Thoracic aorta (tissue), 2 donors: ENCODE measurements around the gene MIEF2. TPM values are rescaled to one million over a fixed set of nuclear protein-coding genes. Genes with fewer than 3 reads are reported as not detected.
"Not testable (repeated sequence)": the region's sequence is repeated elsewhere in the genome, so short reads cannot be mapped to it uniquely, and the experiment has no call there.

ENCODE experiments used
- ATAC-seq: fragments of 150-250 bp; one replicate; pipeline ENCODE4 v1.8.0; 2017; ENCODE audit warnings: low read depth; ENCODE audit not compliant: insufficient number of reproducible peaks, low FRiP score
- DNase-seq: peaks from one replicate; pipeline ENCODE4 v3.0.0-alpha.2; 2020; ENCODE audit warnings: low spot score
- H3K27ac ChIP-seq, 2 donors: fragments of 200-600 bp; sonication (generic); 1 replicate in 1 of 2; 2 replicates in 1 of 2; pipeline ENCODE4 v1.5.1; 2016; ENCODE audit warnings: mild to moderate bottlenecking in 2 of 2, moderate library complexity in 2 of 2
- H3K27me3 ChIP-seq: fragments of 200-600 bp; sonication (generic); replicated peaks from 2 replicates; pipeline ENCODE4 v1.6.0; 2016; ENCODE audit warnings: mild to moderate bottlenecking; ENCODE audit not compliant: insufficient read depth
- H3K36me3 ChIP-seq: fragments of 200-600 bp; sonication (generic); one replicate; pipeline ENCODE4 v1.5.1; 2016
- H3K4me1 ChIP-seq, 2 donors: fragments of 200-600 bp; sonication (generic); 1 replicate in 1 of 2; 2 replicates in 1 of 2; pipeline versions ENCODE4 v1.5.1 to v1.6.0; 2016; ENCODE audit warnings: low read depth in 2 of 2, mild to moderate bottlenecking in 1 of 2; ENCODE audit not compliant: control insufficient read depth in 1 of 2
- H3K4me3 ChIP-seq: fragments of 200-600 bp; sonication (generic); 2 replicates; pipeline ENCODE4 v1.5.1; 2016; ENCODE audit warnings: mild to moderate bottlenecking
- H3K9me3 ChIP-seq: fragments of 200-600 bp; sonication (generic); 2 replicates; pipeline ENCODE4 v1.5.1; 2016
- CTCF ChIP-seq: fragments of 200-600 bp; sonication (generic); IDR thresholded peaks from one replicate; pipeline ENCODE4 v1.5.1; 2019; ENCODE audit warnings: antibody characterized with exemption
- total RNA-seq, 2 donors: library from RNA; depleted of rRNA; stranded (reverse); fragments of >200 nt; gene quantifications; one replicate each; pipeline versions ENCODE4 v1.1.0 to v1.2.3, GENCODE V29; 2016

MIEF2 gene
- total RNA-seq: 10 to 100 TPM; 31.7 to 33.8 TPM

- Histone ChIP-seq H3K4me3 (peak within 1 kb of the TSS; percentile 85), H3K27me3 (no peaks in the 10 kb centered on the region), H3K9me3 (no peaks in the 10 kb centered on the region), H3K27ac (peak within 1 kb of the TSS; percentile 96), H3K4me1 (peaks cover 29 to 48% of the 10 kb centered on the region in 2 donors), H3K36me3 (peaks cover 29% of the 10 kb centered on the region)
- DNase-seq (peak; percentile 74), ATAC-seq (peak; percentile 72)
- TF ChIP-seq CTCF: no peak
Observed at GRCh38 chr17:18260332-18261145, at the start of gene MIEF2. Gene MIEF2 (plus strand): TSS chr17:18260662. CDS start chr17:18262721, 2,059 bp downstream.

GRCh38 chr17:18213666-18214270, 46.7 kb upstream of the MIEF2 start:
- Histone ChIP-seq H3K27me3 (no peaks in the 10 kb centered on the region), H3K36me3 (peaks cover 18% of the 10 kb centered on the region), H3K4me1 (peaks cover 0 to 10% of the 10 kb centered on the region in 2 donors), H3K27ac (no peak overlapping the region), H3K4me3 (no peak overlapping the region), H3K9me3 (no peaks in the 10 kb centered on the region)
- DNase-seq (no peak), ATAC-seq (no peak)
- no peak for TF ChIP-seq CTCF

GRCh38 chr17:18216906-18217305, 43.6 kb upstream of the MIEF2 start:
- H3K4me1 ChIP-seq: peaks cover 0 to 16% of the 10 kb centered on the region in 2 donors
- H3K36me3 ChIP-seq, H3K4me3 ChIP-seq, ATAC-seq, H3K27me3 ChIP-seq, H3K9me3 ChIP-seq, DNase-seq, H3K27ac ChIP-seq: not testable (repeated sequence)

- no peak for ATAC-seq
- DNase-seq: no peak
- no peak overlapping the region for H3K27ac ChIP-seq
- H3K9me3 ChIP-seq: no peaks in the 10 kb centered on the region
- H3K27me3 ChIP-seq: no peaks in the 10 kb centered on the region
- peak; percentile 88 for TF ChIP-seq CTCF
- H3K4me1 ChIP-seq: peaks cover 0 to 16% of the 10 kb centered on the region in 2 donors
- no peak overlapping the region for H3K4me3 ChIP-seq
- H3K36me3 ChIP-seq: no peaks in the 10 kb centered on the region
Observed at GRCh38 chr17:18217412-18218015, 42.9 kb upstream of the MIEF2 start.

- Histone ChIP-seq H3K36me3 (no peaks in the 10 kb centered on the region), H3K4me3 (no peak overlapping the region), H3K27me3 (no peaks in the 10 kb centered on the region), H3K4me1 (peaks cover 0 to 16% of the 10 kb centered on the region in 2 donors), H3K9me3 (no peaks in the 10 kb centered on the region), H3K27ac (no peak overlapping the region)
- no peak for TF ChIP-seq CTCF
- no peak for ATAC-seq
- no peak for DNase-seq
Observed at GRCh38 chr17:18218756-18219415, 41.6 kb upstream of the MIEF2 start.
